AG08395 (cell line): Measurements from ENCODE around the gene TANK.
A peak's percentile ranks its signal among the peaks of the same experiment; 100 is the strongest.
"Not testable (repeated sequence)": the region's sequence is repeated elsewhere in the genome, so short reads cannot be mapped to it uniquely, and the experiment has no call there.

Source experiments
- DNase-seq: peaks from one replicate; pipeline ENCODE4 v3.0.0; 2012; ENCODE audit warnings: mixed read lengths, low spot score

The TANK gene, protein sequence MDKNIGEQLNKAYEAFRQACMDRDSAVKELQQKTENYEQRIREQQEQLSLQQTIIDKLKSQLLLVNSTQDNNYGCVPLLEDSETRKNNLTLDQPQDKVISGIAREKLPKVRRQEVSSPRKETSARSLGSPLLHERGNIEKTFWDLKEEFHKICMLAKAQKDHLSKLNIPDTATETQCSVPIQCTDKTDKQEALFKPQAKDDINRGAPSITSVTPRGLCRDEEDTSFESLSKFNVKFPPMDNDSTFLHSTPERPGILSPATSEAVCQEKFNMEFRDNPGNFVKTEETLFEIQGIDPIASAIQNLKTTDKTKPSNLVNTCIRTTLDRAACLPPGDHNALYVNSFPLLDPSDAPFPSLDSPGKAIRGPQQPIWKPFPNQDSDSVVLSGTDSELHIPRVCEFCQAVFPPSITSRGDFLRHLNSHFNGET

DNA sequence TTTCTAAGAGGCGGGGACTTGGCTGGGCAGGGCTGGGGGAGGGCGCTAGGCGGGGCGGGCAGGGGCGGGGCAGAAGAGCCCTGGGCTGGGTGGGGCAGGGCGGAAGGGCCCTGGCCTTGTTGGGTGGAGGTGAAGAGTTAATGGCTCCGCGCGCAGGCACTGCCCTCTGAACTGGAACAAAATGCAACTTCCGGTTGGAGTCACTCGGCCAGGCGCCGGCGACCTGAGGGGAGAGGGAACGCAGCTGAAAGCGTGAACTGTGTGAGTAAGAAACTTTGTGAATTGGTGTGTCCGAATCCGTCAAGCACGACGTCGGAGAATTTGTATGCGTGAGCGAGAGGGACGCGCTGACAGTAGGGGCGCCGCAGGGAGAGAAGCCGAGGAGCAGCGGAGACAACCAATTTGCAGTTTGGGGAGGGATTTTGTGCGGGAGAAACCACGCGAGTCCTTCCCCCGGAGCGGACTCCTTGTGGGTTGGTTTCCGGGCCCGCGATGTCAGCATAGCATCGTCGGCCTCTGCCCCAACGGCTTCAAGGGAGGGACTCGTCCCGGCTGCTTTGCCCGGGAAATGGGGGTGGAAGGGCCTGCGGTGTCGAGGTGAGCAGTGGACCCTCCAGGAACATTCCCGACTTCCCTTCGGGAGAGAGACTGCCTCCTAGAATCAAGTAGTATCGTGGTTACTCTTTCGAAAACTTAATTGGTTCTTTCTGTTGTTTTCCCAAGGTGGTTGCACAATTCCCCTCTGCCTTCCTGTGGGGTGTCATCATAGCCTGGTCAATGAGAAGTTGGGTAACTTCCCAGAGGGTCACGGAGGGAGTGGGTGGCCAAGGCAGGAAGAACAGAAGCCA is at the start of gene TANK:
TANK (plus strand) TSS at position 203 of the 848 bp plus-strand sequence. CDS start 19,235 bp downstream, outside the sequence.
- peak; percentile 95 for DNase-seq

DNA sequence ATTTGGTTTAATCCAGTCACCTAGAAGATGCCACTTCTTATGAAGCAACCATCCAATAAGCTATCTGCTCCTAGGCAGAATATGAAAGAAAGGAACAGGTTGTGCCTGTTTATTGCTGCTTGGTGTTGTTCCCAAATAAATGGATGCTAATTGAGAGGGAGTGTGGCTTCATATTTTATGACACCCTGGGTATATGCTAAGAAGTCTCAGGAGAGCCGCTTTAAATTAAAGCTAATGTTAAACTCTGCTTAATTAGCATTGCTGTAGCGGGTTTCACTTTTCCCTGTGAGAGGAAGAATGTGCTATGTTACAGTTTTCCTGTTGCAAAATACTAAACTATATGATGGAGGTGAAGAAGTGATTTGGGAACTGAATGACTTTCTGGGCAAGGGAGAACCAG is 48.7 kb upstream of the TANK start:
- no peak for DNase-seq

DNA sequence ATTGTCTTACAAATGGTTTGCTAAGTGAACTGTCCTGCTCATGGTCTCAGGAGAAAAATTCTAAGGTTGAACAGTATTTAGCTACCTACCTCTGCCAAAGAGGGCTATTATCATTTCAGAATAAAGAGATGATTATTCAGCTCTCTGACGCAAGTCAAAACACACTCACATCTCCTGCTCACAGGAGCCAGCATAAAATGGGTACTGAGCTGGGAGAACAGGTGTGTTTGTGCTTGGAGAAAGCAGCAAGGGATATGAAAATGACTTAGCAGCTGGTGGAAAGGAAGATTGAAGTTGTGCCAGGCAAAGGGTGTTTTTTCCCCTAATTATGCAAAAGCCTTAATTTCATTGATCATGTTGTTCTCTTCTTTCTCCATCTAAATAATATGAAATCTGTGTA is 47.3 kb upstream of the TANK start:
- no peak for DNase-seq

DNA sequence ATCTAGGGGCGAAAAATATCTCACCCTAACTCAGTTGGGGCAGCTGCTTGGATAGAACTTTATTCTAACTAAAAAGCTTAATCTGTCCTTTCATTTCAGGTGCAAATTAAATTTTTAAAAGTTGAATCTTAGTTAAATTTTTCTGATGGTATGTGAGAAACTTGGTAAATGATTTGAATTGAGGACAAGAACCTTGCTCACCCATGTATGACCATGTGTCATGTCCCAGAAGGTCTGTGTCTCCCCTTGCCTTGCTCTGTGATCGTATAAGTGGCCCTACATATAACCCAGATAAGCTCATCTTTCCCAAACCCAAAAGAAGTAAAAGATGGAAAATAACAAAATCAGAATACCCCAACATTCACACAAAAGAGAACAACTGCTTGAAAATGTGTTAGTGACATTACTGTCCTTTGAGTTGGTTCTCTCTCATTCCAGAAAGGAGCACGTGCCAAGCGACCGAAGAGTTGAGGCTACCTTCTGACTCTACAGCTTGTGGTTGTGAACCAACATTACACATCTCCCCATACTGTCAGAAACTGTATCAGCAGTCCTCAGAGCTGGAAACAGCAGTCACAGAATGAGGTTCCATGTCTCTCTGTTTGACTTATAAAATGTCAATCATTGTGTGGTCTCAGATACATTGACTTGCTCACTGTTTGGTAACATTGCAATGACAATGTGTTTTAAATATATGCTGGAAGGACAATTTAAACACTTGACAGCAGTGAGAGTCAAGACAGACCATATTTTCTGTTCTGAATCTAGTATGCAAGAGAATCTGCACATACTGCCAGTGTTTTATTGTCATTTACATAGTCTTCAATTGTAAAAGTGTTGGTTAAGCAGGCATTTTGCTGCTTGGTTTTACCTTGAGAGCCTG is 46.3 kb upstream of the TANK start:
- DNase-seq, result no peak

DNA sequence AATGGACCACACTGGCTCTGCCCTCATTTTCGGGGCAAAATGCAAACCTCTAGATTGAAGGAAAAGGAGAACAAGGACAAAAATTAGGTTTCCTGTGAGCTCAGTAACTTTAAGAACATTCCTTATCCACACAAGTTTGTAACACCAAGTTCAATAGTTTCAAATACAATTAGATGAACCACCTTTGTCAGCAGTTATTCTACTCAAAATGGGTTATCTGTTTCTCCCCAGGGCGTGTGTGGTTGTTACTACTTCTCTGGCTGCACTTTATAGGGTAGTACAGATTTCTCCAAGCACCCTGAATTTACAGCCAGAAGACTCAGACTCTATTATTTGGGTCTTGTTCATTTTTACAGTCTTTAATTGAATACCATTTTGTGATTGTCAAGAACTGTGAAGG is 45.0 kb upstream of the TANK start:
- no peak for DNase-seq

DNA sequence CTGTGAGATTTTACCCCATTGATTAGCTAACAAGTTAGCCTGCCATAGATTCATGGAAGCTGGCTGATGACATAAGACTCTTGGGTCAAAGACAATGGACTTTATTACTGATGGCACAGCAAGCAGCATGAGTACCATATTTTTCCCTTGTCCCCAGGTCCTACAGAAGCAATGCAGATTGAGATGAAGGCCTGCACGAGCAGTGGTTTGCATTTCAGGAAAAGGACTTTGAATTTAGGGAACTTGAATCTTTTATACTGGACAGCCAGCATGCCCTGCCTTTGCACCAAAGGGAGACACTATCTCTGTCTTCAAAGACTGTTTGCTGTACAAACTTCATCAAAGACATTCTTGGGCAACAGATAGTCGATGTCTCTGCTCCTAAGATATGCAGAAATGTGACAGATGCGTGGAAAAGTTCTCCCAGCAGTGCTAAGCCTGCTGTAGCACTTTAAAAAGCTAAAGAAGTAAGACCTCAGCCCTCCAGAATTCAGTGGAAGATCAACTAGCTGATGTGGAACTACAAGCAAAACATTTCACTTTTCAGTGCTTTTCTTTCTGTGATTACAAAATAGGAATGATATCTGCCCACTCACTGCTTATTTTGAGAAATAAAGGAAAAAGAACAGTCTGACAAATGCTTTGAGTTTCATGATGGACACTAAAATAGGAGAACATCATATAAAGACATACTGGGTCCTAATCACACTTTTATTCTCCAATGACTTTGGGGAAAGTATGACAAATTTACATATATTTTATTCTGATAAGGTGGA is 44.4 kb upstream of the TANK start:
- DNase-seq, result no peak

DNA sequence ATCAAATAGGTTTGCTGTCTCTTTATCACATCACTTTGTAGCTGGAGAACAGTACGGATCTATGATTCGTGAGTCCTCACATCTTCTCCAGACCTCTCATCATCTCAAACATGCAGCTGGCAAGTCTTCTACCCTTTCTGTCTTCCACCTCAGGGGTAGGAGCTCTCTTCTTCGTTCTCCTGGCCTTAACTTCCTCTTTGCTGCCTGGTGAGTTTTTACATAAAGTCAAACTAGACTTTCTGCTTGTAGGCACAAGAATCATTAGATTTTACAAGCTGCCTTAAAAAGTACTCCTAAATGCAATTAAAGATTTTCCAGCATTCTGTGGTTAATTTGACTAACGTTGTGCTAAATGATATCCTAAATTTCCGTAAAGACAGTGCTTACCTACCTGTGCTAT is 43.7 kb upstream of the TANK start:
- DNase-seq, result no peak

DNA sequence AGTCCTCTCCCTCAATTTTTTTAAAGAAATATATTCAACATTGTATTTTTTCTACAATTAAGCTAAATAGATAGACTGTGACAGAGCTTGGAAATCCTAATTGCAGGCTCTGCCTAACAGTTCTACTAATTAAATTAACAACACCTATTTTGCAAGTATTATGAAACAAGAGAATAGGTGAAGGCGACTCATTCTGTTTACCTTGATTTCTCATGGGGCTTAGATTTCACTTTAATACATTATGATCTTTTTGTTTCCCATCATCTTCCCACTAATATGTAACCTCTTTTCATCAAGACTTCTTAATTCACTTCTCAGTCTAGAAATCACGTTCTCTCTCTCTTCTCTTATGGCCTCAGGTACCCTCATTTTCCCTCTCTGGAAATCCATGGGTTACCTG is 42.7 kb upstream of the TANK start:
- DNase-seq, result no peak

DNA sequence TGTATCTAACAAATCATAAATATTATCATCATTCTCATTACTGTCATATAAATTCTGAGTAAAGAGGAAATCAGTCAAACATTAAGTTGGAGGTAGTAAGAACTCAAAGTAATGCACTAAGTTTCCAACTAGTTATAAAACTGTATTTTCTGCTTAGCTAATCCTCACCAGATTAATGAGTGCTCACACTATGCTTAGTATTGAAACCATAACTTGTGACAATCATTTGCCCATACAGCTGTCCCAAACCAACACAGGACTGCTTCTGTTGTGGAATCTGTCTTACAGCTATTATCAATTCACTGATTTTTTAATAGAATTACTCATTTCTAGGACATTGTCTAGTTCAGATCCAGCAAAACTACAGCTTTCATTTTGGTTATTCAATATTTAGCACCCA is 41.5 kb upstream of the TANK start:
- no peak for DNase-seq

DNA sequence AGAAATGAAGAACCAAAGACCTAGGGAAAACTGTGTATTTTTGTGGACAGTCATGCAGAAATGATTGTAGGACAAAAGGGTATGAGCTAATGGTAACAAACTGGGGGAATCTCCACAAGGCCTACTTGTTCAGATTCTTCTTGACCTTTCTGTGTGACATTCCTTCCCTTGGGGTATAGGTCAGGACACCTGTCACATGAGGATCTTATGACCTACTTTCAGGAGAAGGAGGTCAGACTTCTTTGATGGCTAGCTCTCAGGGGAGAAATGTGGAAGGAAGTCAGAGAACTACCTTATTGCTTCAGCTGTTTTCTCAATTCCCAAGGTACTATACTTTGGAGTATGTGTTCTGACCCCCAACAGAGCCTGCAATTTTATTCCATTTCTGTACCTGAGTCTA is 40.7 kb upstream of the TANK start:
- DNase-seq, result no peak

DNA sequence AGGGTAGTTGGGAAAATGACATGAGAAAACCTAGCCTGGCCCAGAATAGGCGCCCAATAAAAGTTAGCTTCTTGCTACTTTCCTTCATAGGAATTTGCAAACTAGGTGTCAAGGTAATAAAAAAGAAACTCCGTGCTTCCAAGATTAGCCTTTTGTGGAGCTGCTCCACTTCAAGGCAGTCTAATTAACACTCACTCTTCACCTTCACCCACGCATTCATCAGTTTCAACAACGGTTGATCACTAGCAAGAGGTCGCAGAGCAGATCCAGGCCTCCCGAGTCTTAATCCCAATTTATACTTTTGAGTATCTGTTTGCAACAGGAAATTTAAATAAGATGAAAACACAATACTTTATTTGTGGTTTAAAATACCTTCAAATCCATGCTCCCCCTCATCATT is 39.5 kb upstream of the TANK start:
- DNase-seq, result no peak

DNA sequence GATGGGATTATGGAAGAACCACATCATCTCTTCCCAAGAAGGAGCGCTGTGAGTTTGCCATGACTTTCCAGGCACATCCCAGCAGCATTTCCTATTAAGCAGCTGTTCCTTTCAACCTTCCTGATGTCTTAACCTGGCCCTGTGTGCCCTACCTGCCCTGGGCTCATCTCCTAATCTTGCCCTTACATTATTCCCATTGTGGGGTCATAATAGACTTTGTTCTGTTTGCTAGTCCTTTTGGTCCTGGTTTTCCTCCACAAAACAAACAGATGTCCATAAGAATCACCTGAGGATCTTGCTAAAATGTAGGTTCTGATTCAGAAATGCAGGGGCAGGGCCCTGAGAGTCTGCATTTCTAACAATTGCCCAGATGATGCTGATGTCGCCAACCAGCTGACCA is 38.6 kb upstream of the TANK start:
- DNase-seq, result no peak

DNA sequence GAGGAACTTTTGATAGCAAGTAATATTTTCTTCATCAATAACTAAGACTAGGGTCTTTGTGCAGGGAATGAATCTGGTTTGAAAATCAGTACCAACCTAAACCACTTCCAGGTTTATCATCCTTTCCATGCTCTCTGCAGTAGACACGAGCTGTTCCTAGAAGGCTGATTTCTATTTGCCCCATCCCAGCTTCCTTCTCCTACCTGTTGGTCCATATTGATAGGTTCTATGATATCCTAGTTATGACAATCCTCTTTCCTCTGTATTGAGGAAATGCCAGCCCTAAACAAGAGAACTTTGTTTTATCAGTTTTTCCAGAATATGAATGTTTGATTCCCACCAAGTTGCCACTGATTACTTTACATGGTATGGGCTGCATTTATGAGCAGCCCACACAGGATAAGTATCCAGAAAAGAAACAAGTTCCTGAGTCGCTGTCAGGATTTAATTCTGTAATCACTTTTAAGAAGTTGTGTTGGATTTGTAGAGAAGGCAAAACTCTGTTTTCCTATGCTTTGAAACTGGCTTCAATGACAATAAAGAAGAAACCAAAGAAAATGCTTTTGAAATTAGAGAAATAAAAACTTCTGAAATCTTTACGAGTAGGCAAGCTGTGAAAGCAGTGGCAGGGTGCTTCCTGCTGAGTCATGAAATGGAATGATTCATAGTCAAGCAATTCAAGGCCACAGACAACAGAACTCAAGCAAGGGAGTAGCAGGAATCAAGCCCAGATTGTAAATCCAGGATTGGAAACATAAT is 37.3 kb upstream of the TANK start:
- peak; percentile 90 for DNase-seq

DNA sequence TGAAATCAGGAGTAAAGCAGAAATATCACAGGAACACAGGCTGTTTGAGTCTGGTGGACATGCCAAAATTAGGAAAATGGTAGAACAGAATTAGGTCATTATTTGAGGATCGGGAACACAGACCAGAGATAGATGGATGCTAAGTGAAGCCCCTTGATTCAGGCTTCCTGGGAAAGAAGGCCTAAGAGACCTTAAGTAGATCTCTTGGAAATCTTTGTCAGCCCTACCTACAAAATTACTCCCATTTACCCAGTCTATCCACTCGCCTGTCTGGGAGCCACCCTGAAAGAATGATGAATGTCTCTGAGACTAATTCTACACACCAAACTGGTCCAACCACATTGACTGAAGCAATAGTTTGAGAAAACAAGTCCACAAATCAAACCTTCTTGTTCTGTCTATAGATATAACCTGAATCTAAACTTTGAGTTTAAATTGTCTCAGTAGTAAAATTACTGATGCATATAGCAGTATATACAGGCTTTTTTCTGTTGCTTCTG is 36.6 kb upstream of the TANK start:
- DNase-seq, result no peak

DNA sequence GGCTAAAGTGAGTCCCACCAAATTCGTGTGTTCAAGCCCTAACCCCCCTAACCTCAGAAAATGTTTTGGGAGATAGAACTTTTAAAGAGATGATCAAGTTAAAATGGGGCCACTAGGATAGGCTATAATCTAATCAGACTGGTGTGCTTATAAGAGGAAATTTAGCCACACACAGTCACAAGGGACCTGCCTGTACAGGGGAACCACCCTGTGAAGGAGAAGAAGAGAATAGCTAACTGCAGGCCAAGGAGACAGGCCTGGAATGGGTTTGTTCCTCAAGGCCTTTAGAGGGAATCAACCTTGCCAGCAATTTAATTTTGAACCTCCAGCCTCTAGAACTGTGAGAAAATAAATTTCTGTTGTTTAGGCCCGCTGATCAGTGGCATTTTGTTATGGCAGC is 36.0 kb upstream of the TANK start:
- no peak for DNase-seq

DNA sequence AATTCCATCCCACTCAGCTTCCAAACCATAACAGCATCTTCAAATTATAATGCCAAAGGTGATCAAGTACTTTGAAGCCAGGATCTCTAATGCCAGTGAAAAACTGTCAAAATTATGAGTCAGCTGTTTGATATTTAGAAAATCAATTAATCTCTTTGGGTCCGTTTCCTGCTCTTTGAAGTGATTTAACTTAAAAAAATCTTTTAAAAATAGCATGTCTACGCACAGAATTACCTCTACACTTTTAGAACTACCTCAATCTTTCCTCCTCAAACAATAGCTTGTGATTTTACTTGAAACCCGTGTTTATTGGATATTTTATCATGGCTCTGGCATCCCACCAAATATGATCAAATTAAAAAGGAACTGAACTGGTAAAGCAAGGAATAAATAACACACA is 31.3 kb upstream of the TANK start:
- no peak for DNase-seq

DNA sequence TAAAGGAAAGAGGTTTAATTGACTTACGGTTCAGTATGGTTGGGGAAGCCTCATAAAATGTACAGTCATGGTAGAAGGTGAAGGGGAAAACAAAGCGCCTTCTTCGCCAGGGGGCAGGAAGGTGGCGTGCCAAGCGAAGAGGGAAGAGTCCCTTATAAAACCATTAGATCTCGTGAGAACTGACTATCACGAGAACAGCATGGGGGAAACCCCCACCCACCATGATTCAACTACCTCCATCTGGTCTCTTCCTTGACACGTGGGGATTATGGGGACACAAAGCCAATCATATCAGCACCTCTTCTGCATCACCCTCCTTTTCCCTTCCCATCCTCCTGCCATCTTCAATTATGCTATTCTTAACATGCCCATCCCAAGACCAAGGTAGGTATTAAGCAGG is 29.9 kb upstream of the TANK start:
- no peak for DNase-seq

DNA sequence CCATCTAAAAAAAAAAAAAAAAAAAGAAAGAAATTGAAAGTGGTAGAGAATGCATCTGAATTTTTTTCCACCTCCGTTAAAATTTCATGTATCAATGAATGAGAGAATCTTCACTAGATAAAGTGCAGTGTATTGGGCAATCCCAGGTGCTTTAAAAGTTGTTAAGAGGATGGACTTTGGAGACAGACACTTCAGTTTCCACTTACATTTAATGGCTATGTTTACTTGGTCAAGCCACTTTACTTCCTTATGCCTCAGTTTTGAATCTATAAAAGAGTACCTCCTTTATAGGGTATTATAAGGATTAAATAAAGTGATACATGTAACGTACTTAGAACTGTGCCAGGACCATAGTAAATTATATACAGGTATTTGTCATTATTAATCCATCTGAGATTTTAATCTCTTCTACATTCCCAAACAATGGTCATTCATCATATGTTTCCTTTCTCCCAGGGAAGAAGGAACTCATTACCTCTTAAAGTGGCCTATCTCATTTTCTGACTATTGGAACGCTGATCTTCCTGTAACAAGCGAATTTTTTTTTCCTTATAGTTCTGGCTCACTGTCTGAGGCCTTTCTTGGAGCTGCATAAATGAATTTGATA is 29.1 kb upstream of the TANK start:
- no peak for DNase-seq

DNA sequence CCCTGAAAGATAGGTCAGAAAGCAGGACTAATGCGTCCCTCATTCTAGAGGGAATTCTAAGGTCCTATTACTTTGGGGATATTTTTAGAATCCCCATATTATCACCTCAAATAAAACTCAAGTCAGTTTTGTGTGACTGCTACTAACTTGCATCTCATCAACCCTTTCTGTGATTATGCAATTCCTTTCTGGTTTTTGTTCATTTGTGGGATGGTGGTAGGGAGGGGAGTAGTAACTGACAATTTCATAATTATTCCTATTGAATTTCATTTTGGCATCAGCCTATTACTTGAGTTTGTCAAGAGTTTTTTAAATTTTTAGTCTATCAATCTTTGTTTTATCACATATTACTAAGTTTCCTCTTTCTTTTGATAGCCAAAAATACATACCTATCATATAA is 28.4 kb upstream of the TANK start:
- no peak for DNase-seq

DNA sequence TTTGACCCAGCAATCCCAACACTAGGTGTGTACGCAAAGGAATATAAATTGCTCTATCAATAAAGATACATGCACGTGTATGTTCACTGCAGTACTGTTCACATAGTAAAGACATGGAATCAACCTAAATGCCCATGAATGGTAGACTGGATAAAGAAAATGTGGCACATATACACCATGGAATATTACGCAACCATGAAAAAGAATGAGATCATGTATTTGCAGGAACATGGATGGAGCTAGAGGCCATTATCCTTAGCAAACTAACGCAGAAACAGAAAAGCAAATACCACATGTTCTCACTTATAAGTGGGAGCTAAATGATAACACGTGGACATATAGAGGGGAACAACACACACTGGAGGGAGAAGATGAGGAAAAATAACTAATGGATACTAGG is 27.8 kb upstream of the TANK start:
- DNase-seq, result not testable (repeated sequence)
